Astrocyte of the cerebellum (primary cell): ENCODE data around the gene NRCAM.

Experiments
- DNase-seq: peaks from one replicate; pipeline ENCODE4 v3.0.0-alpha.2; 2011; ENCODE audit warnings: low read depth
- H3K4me3 ChIP-seq: 2 replicates; pipeline ENCODE4 v1.5.1; 2011; ENCODE audit warnings: mild to moderate bottlenecking, low read depth, low read length, moderate library complexity
- CTCF ChIP-seq: IDR thresholded peaks from 2 replicates; pipeline ENCODE4 v1.5.1; 2012; ENCODE audit warnings: low read length, low read depth, moderate library complexity, mild to moderate bottlenecking; ENCODE audit errors: missing control alignments
- in situ Hi-C: cut with HindIII; loops from 2 replicates; pipeline ENCODE4 v1.10.0; 2017; ENCODE audit warnings: low sequenced_read_pairs

NRCAM gene

GRCh38 chr7:108109221-108109908, 346.9 kb downstream of the NRCAM start:
- in situ Hi-C loops, result no loop called here
- no peak overlapping the region for H3K4me3 ChIP-seq
- TF ChIP-seq CTCF, result peak; percentile 52
- no peak for DNase-seq

- in situ Hi-C loops, result no loop called here
- H3K4me3 ChIP-seq, result no peak overlapping the region
- DNase-seq, result no peak
- no peak for TF ChIP-seq CTCF
Observed at GRCh38 chr7:108108131-108108530, 348.1 kb downstream of the NRCAM start.

- in situ Hi-C loops, result no loop called here
Observed at GRCh38 chr7:108104324-108104723, 351.9 kb downstream of the NRCAM start.

GRCh38 chr7:108103558-108104298, 352.5 kb downstream of the NRCAM start:
- no peak overlapping the region for H3K4me3 ChIP-seq
- in situ Hi-C loops, result no loop called here
- TF ChIP-seq CTCF, result no peak
- DNase-seq, result no peak

More at GRCh38 chr7:108104324-108104723, 351.9 kb downstream of the NRCAM start:
- no peak for TF ChIP-seq CTCF
- no peak for DNase-seq
- H3K4me3 ChIP-seq, result no peak overlapping the region

GRCh38 chr7:108102671-108103312, 353.4 kb downstream of the NRCAM start:
- DNase-seq, result no peak
- no peak overlapping the region for H3K4me3 ChIP-seq
- no peak for TF ChIP-seq CTCF
- in situ Hi-C loops, result no loop called here

GRCh38 chr7:108101759-108102158, 354.5 kb downstream of the NRCAM start:
- no peak for TF ChIP-seq CTCF
- H3K4me3 ChIP-seq, result no peak overlapping the region
- in situ Hi-C loops, result no loop called here
- DNase-seq, result no peak
